Neural cell (in vitro differentiated cells): ENCODE results near the gene PBOV1. TPM values are rescaled to one million over a fixed set of nuclear protein-coding genes. Genes with fewer than 3 reads are reported as not detected.

Source experiments
- H2AFZ ChIP-seq: fragments of 200-600, 300-800 bp; sonication (generic), shearing (Covaris generic); 2 replicates; pipeline ENCODE4 v1.6.0; 2014; ENCODE audit warnings: low read depth, mild to moderate bottlenecking, antibody characterized with exemption, low read length, moderate library complexity
- H3F3A ChIP-seq: fragments of 200-600 bp; shearing (Covaris generic); 2 replicates; pipeline ENCODE4 v1.6.1; 2016; ENCODE audit warnings: mild to moderate bottlenecking, moderate library complexity, mixed read lengths, antibody characterized with exemption, low read length; ENCODE audit not compliant: insufficient read depth, poor library complexity, severe bottlenecking
- H3K27ac ChIP-seq: fragments of 200-600, 300-800 bp; sonication (generic), shearing (Covaris generic); 2 replicates; pipeline ENCODE4 v1.5.1; 2014; ENCODE audit warnings: mild to moderate bottlenecking, low read length, moderate library complexity
- H3K27me3 ChIP-seq: fragments of 300-800, 200-600 bp; sonication (generic), shearing (Covaris generic); 2 replicates; pipeline ENCODE4 v1.6.0; 2014; ENCODE audit warnings: mild to moderate bottlenecking, low read depth, low read length, moderate library complexity; ENCODE audit not compliant: insufficient read depth
- H3K36me3 ChIP-seq: fragments of 300-800, 200-600 bp; sonication (generic), shearing (Covaris generic); 2 replicates; pipeline ENCODE4 v1.5.1; 2014; ENCODE audit warnings: mild to moderate bottlenecking, antibody characterized with exemption, low read length, moderate library complexity; ENCODE audit not compliant: insufficient read depth
- H3K4me2 ChIP-seq: fragments of 300-800, 200-600 bp; sonication (generic), shearing (Covaris generic); 2 replicates; pipeline ENCODE4 v1.6.0; 2014; ENCODE audit warnings: mild to moderate bottlenecking, low read length
- H3K4me3 ChIP-seq: fragments of 300-800, 200-600 bp; sonication (generic), shearing (Covaris generic); 2 replicates; pipeline ENCODE4 v1.5.1; 2014; ENCODE audit warnings: mild to moderate bottlenecking, low read length, moderate library complexity
- H3K79me2 ChIP-seq: fragments of 200-600 bp; shearing (Covaris generic); replicated peaks from 2 replicates; pipeline ENCODE4 v1.6.0; 2014; ENCODE audit warnings: mild to moderate bottlenecking, low read length, moderate library complexity; ENCODE audit not compliant: insufficient read depth
- H3K9ac ChIP-seq: fragments of 300-800, 200-600 bp; sonication (generic), shearing (Covaris generic); 2 replicates; pipeline ENCODE4 v1.6.1; 2016; ENCODE audit warnings: mild to moderate bottlenecking, low read length, mixed read lengths
- H3K9me2 ChIP-seq: fragments of 200-600 bp; shearing (Covaris generic); 2 replicates; pipeline ENCODE4 v1.6.1; 2016; ENCODE audit warnings: mild to moderate bottlenecking, low read length, mixed read lengths; ENCODE audit not compliant: insufficient read depth
- H3K9me3 ChIP-seq: fragments of 200-600, 300-800 bp; sonication (generic), shearing (Covaris generic); 2 replicates; pipeline ENCODE4 v1.6.1; 2016; ENCODE audit warnings: mild to moderate bottlenecking, mixed run types, low read length, moderate library complexity, mixed read lengths
- H4K20me1 ChIP-seq: fragments of 200-600 bp; shearing (Covaris generic); 2 replicates; pipeline ENCODE4 v1.6.1; 2016; ENCODE audit warnings: mild to moderate bottlenecking, mixed run types; ENCODE audit not compliant: insufficient read depth
- EP300 ChIP-seq: fragments of 450-650 bp; conservative IDR thresholded peaks from 2 replicates; pipeline ENCODE4 v1.6.1; 2014; ENCODE audit warnings: antibody characterized with exemption, mild to moderate bottlenecking, moderate library complexity; ENCODE audit not compliant: poor library complexity, severe bottlenecking
- EZH2 ChIP-seq: fragments of 200-600, 300-800 bp; shearing (Covaris generic), sonication (generic); IDR thresholded peaks from 2 replicates; pipeline ENCODE4 v1.6.1; 2014; ENCODE audit warnings: antibody characterized with exemption, low read length, borderline replicate concordance, mild to moderate bottlenecking; ENCODE audit not compliant: insufficient read depth, poor library complexity, severe bottlenecking
- MXI1 ChIP-seq: fragments of 450-650 bp; conservative IDR thresholded peaks from 2 replicates; pipeline ENCODE4 v1.6.1; 2014; ENCODE audit warnings: antibody characterized with exemption, mild to moderate bottlenecking; ENCODE audit not compliant: poor library complexity, severe bottlenecking
- POLR2AphosphoS5 ChIP-seq: IDR thresholded peaks from 2 replicates; pipeline ENCODE4 v1.6.1; 2012
- RAD21 ChIP-seq: fragments of 450-650 bp; conservative IDR thresholded peaks from 2 replicates; pipeline ENCODE4 v1.6.1; 2014; ENCODE audit warnings: antibody characterized with exemption, mild to moderate bottlenecking, moderate library complexity
- SMC3 ChIP-seq: fragments of 450-650 bp; conservative IDR thresholded peaks from 2 replicates; pipeline ENCODE4 v1.6.1; 2014; ENCODE audit warnings: antibody characterized with exemption, mild to moderate bottlenecking, moderate library complexity; ENCODE audit not compliant: poor library complexity
- TAF1 ChIP-seq: IDR thresholded peaks from 2 replicates; pipeline ENCODE4 v1.6.1; 2012; ENCODE audit warnings: low read depth
- polyA plus RNA-seq: library from polyadenylated mRNA; depleted of rRNA; stranded (reverse); fragments of >200 nt; gene quantifications from 2 replicates; pipeline ENCODE4 v1.2.3, GENCODE V29; 2014
- TF ChIP-seq, protein P1 (sequence below): IDR thresholded peaks from 2 replicates; pipeline ENCODE4 v1.6.1; 2012; ENCODE audit warnings: borderline replicate concordance
- TF ChIP-seq, protein P2 (sequence below): fragments of 450-650 bp; IDR thresholded peaks from 2 replicates; pipeline ENCODE4 v1.5.1; 2014; ENCODE audit warnings: antibody characterized with exemption, mild to moderate bottlenecking, moderate library complexity; ENCODE audit not compliant: poor library complexity, severe bottlenecking

The PBOV1 gene
- polyA plus RNA-seq, 1 donor from 2014 or later = not detected

DNA sequence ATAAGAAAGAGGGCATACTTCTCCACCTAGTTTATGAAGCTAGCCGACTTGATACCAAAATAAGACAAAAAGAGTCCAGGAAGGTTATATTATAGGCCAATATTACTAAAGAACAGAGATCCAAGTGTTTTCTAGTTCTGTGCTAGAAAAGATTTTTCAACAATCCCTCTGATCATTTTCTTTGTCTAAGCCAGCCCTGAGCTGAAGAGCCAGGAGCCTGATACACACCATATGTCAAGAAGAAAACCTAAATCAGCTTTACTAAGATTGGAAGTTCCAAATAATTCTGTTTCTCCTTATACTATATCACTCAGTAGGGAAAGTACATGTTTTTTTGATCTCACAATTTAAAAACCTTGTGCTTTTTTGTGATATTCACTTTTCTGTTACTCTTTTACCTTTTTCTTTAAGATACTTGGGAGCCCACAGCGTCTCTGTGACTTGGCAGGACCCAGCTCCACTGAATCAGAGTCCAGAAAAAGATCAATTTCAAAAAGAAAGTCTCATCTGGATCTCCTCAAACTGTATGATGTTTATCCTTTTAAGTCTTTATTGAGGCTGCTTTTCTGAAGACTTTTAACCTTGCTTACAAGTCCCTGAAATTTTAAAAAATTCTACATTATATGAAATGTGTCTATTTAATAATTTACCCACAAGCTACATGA, 43.0 kb upstream of the PBOV1 start:
- no peaks in the 10 kb centered on the region for H3K36me3 ChIP-seq
- H3K4me3 ChIP-seq = no peak overlapping the region
- no peaks in the 10 kb centered on the region for H3K27me3 ChIP-seq
- H3K9ac ChIP-seq = no peak overlapping the region
- H3K4me2 ChIP-seq = no peak overlapping the region
- H3K9me2 ChIP-seq = no peaks in the 10 kb centered on the region
- H4K20me1 ChIP-seq = no peaks in the 10 kb centered on the region
- no peaks in the 10 kb centered on the region for H3K9me3 ChIP-seq
- no peak overlapping the region for H2AFZ ChIP-seq
- TF ChIP-seq EZH2 = no peak
- no peak for TF ChIP-seq POLR2AphosphoS5
- TF ChIP-seq RAD21 = no peak
- TF ChIP-seq, protein P1, sequence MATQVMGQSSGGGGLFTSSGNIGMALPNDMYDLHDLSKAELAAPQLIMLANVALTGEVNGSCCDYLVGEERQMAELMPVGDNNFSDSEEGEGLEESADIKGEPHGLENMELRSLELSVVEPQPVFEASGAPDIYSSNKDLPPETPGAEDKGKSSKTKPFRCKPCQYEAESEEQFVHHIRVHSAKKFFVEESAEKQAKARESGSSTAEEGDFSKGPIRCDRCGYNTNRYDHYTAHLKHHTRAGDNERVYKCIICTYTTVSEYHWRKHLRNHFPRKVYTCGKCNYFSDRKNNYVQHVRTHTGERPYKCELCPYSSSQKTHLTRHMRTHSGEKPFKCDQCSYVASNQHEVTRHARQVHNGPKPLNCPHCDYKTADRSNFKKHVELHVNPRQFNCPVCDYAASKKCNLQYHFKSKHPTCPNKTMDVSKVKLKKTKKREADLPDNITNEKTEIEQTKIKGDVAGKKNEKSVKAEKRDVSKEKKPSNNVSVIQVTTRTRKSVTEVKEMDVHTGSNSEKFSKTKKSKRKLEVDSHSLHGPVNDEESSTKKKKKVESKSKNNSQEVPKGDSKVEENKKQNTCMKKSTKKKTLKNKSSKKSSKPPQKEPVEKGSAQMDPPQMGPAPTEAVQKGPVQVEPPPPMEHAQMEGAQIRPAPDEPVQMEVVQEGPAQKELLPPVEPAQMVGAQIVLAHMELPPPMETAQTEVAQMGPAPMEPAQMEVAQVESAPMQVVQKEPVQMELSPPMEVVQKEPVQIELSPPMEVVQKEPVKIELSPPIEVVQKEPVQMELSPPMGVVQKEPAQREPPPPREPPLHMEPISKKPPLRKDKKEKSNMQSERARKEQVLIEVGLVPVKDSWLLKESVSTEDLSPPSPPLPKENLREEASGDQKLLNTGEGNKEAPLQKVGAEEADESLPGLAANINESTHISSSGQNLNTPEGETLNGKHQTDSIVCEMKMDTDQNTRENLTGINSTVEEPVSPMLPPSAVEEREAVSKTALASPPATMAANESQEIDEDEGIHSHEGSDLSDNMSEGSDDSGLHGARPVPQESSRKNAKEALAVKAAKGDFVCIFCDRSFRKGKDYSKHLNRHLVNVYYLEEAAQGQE = no peak
- TF ChIP-seq EP300 = no peak
- no peak for TF ChIP-seq TAF1
- no peak for TF ChIP-seq SMC3
- no peak for TF ChIP-seq MXI1
- TF ChIP-seq, protein P2, sequence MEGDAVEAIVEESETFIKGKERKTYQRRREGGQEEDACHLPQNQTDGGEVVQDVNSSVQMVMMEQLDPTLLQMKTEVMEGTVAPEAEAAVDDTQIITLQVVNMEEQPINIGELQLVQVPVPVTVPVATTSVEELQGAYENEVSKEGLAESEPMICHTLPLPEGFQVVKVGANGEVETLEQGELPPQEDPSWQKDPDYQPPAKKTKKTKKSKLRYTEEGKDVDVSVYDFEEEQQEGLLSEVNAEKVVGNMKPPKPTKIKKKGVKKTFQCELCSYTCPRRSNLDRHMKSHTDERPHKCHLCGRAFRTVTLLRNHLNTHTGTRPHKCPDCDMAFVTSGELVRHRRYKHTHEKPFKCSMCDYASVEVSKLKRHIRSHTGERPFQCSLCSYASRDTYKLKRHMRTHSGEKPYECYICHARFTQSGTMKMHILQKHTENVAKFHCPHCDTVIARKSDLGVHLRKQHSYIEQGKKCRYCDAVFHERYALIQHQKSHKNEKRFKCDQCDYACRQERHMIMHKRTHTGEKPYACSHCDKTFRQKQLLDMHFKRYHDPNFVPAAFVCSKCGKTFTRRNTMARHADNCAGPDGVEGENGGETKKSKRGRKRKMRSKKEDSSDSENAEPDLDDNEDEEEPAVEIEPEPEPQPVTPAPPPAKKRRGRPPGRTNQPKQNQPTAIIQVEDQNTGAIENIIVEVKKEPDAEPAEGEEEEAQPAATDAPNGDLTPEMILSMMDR = no peak
- H3F3A ChIP-seq = no peaks in the 10 kb centered on the region
- H3K27ac ChIP-seq = no peak overlapping the region
- no peaks in the 10 kb centered on the region for H3K79me2 ChIP-seq

DNA sequence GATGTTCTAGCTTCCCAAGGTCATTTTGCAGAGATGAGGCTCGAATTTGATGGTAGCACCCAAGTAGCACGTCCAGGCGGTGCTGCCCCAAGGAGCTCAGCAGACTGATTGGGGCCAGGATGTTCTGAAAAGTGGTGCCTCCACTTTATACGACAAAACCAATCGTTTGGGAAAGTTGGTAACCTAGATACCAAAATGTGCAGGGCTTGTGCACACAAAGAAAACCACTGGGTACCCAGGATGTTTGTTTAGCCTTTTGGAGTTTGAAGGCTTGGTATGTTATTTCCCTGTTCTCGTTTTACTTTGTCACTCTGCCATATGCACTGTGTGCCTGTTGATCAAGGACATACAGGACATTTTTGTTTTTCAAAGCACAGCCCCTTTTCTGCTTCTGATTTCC, 40.7 kb upstream of the PBOV1 start:
- Histone ChIP-seq H4K20me1 (no peaks in the 10 kb centered on the region), H3K27ac (no peak overlapping the region), H3K4me2 (no peak overlapping the region), H2AFZ (no peak overlapping the region), H3K9ac (no peak overlapping the region), H3K79me2 (no peaks in the 10 kb centered on the region), H3K4me3 (no peak overlapping the region), H3K9me3 (no peaks in the 10 kb centered on the region), H3K9me2 (no peaks in the 10 kb centered on the region), H3F3A (no peaks in the 10 kb centered on the region), H3K27me3 (no peaks in the 10 kb centered on the region), H3K36me3 (no peaks in the 10 kb centered on the region)
- TF ChIP-seq, protein P1 = no peak
- TF ChIP-seq EZH2 (no peak), POLR2AphosphoS5 (no peak), EP300 (no peak), SMC3 (no peak)
- TF ChIP-seq, protein P2 = no peak
